Spleen (tissue), 7 donors: ENCODE results near the gene GSG1L.

Experiments
- CTCF ChIP-seq, 11 experiments: fragments of 200-600 bp in 7 of 11; fragments of 450-650 bp in 4 of 11; sonication (generic) in 4 of 11; IDR thresholded peaks in 8 of 11; conservative IDR thresholded peaks in 3 of 11; 1 replicate in 7 of 11; 2 replicates in 4 of 11; pipeline versions ENCODE4 v1.4.0 to v1.8.0; 2016 to 2021; ENCODE audit warnings: antibody characterized with exemption in 11 of 11, inconsistent platforms in 4 of 11, mild to moderate bottlenecking in 1 of 11
- POLR2A ChIP-seq, 3 donors: fragments of 450-650 bp; IDR thresholded peaks; one replicate each; pipeline ENCODE4 v1.5.1; 2017; ENCODE audit warnings: antibody characterized with exemption in 3 of 3, mild to moderate bottlenecking in 1 of 3
- POLR2AphosphoS5 ChIP-seq, 3 donors: sonication (generic); formaldehyde crosslinking; IDR thresholded peaks; one replicate each; pipeline ENCODE4 v1.5.1; 2017; ENCODE audit warnings: antibody characterized with exemption in 3 of 3
- donor health status: DM: no; HTN: no; CAD: no; lungs with moderate emphysema.
- donor health status: DM: no; HTN: no; CAD: no.
- donor health status: DM: no; HTN: no; CAD: no.

GRCh38 chr16:28067604-28068379 is 4.3 kb upstream of the GSG1L start:
- TF ChIP-seq CTCF (IDR thresholded peaks at IDR 0.05 in 8 of 11, conservative IDR thresholded peaks at IDR 0.05 in 3 of 11) = no peak
- no peak for TF ChIP-seq POLR2A (IDR thresholded peaks at IDR 0.05)
- no peak for TF ChIP-seq POLR2AphosphoS5 (IDR thresholded peaks at IDR 0.05)
